Left cardiac atrium (tissue), 4 donors: Measurements from ENCODE around the gene TTC9B. TPM values are rescaled to one million over a fixed set of nuclear protein-coding genes. Genes with fewer than 3 reads are reported as not detected.
"Not testable (repeated sequence)": the region's sequence is repeated elsewhere in the genome, so short reads cannot be mapped to it uniquely, and the experiment has no call there.

ENCODE experiments used
- ATAC-seq, 2 donors: fragments of 200-7000 bp; cut with Tn5 transposase; one replicate each; pipeline ENCODE4 v1.9.1; 2020; ENCODE audit warnings: mild to moderate bottlenecking in 2 of 2, moderate library complexity in 2 of 2
- DNase-seq: peaks from one replicate; pipeline ENCODE4 v3.0.0-alpha.2; 2020
- intact Hi-C, 2 donors: fragments of 100-400 bp; cut with DNase I; formaldehyde crosslinking; loops; one replicate each; pipeline versions ENCODE4 v1.14.1 to v1.15.1; 2022 to 2023
- total RNA-seq, 2 donors: library from RNA; stranded (reverse); fragmentation: NEBNext Ultra II Directional; extraction: Animal tissue kit (Norgen Biotek cat#: 25700); gene quantifications; one replicate each; pipeline ENCODE4 v1.2.1, GENCODE V29; 2021
- donor health status: DM: no; HTN: yes; CAD: no.
- donor health status: DM: no; HTN: yes; CAD: no; lungs with severe emphysema.
- donor health status: DM: yes; HTN: yes; CAD: no.
- donor health status: Dilated cardiomyopathy.

Gene TTC9B
- total RNA-seq, 2 donors from 2014 or later = not detected

GRCh38 chr19:40220674-40221073 is 2.5 kb upstream of the TTC9B start:
- no peak for ATAC-seq
- intact Hi-C loops = loop anchor here in 1 of 2 donors (2.0 kb wide), 1 partner anchor 80 kb away; no protein-coding TSS in a partner anchor
- no peak for DNase-seq

GRCh38 chr19:40219721-40220276 is 1.6 kb upstream of the TTC9B start:
- intact Hi-C loops = loop anchor here (2.0 to 5.0 kb wide), 2 partner anchors 77 to 79 kb away; no protein-coding TSS in a partner anchor
- DNase-seq (no peak), ATAC-seq (peak in 1 of 2 donors; percentile 24)

GRCh38 chr19:40219029-40219428 is 845 bp upstream of the TTC9B start:
- intact Hi-C loops = loop anchor here in 1 of 2 donors (5.0 kb wide), 1 partner anchor 77 kb away; no protein-coding TSS in a partner anchor
- not testable (repeated sequence) for ATAC-seq, DNase-seq

- DNase-seq = no peak
- intact Hi-C loops = loop anchor here in 1 of 2 donors (5.0 kb wide), 1 partner anchor 75 kb away; no protein-coding TSS in a partner anchor
- no peak for ATAC-seq
Measured at GRCh38 chr19:40217027-40217810, 965 bp downstream of the TTC9B start.

- DNase-seq (no peak), ATAC-seq (no peak)
- intact Hi-C loops = loop anchor here in 1 of 2 donors (5.0 kb wide), 1 partner anchor 74 kb away; no protein-coding TSS in a partner anchor
Measured at GRCh38 chr19:40216777-40217026, 1.5 kb downstream of the TTC9B start.

- DNase-seq (no peak), ATAC-seq (no peak)
- intact Hi-C loops = loop anchor here in 1 of 2 donors (5.0 kb wide), 1 partner anchor 74 kb away; no protein-coding TSS in a partner anchor
Measured at GRCh38 chr19:40216013-40216776, 2.0 kb downstream of the TTC9B start.

- no peak for DNase-seq
- intact Hi-C loops = loop anchor here in 1 of 2 donors (5.0 kb wide), 1 partner anchor 73 kb away; no protein-coding TSS in a partner anchor
- ATAC-seq = no peak
Measured at GRCh38 chr19:40214936-40215335, 3.2 kb downstream of the TTC9B start.

GRCh38 chr19:40213882-40214570 is 4.2 kb downstream of the TTC9B start:
- intact Hi-C loops = no loop called here
- ATAC-seq = no peak
- DNase-seq = no peak

- intact Hi-C loops = no loop called here
- DNase-seq (no peak), ATAC-seq (no peak)
Measured at GRCh38 chr19:40213251-40213829, 4.8 kb downstream of the TTC9B start.

- no peak for ATAC-seq
- intact Hi-C loops = no loop called here
- no peak for DNase-seq
Measured at GRCh38 chr19:40210889-40211288, 7.3 kb downstream of the TTC9B start.

GRCh38 chr19:40208602-40209001 is 9.6 kb downstream of the TTC9B start:
- DNase-seq (no peak), ATAC-seq (no peak)
- intact Hi-C loops = no loop called here

- DNase-seq (no peak), ATAC-seq (no peak)
- intact Hi-C loops = no loop called here
Measured at GRCh38 chr19:40205760-40206159, 12.4 kb downstream of the TTC9B start.

- DNase-seq (no peak), ATAC-seq (no peak)
- intact Hi-C loops = no loop called here
Measured at GRCh38 chr19:40204381-40204780, 13.8 kb downstream of the TTC9B start.

- intact Hi-C loops = no loop called here
- DNase-seq = no peak
- no peak for ATAC-seq
Measured at GRCh38 chr19:40200341-40201099, 17.7 kb downstream of the TTC9B start.

- ATAC-seq (no peak), DNase-seq (no peak)
- intact Hi-C loops = no loop called here
Measured at GRCh38 chr19:40198272-40198990, 19.8 kb downstream of the TTC9B start.

- ATAC-seq = no peak
- intact Hi-C loops = no loop called here
Measured at GRCh38 chr19:40193587-40193849, 24.7 kb downstream of the TTC9B start.

GRCh38 chr19:40192758-40193586 is 25.2 kb downstream of the TTC9B start:
- DNase-seq = no peak
- intact Hi-C loops = no loop called here
- no peak for ATAC-seq

More at GRCh38 chr19:40193587-40193849, 24.7 kb downstream of the TTC9B start:
- no peak for DNase-seq
